H9 (cell line): ENCODE measurements around the gene VASH1. TPM values are rescaled to one million over a fixed set of nuclear protein-coding genes. Genes with fewer than 3 reads are reported as not detected.
A peak's percentile ranks its signal among the peaks of the same experiment; 100 is the strongest.

Source experiments
- DNase-seq: peaks from one replicate; pipeline ENCODE4 v3.0.0-alpha.2; 2017
- H2AFZ ChIP-seq: one replicate; pipeline ENCODE4 v1.6.1; 2013; ENCODE audit warnings: mild to moderate bottlenecking, low read length, control low read depth, moderate library complexity
- H2AK5ac ChIP-seq: 2 replicates; pipeline ENCODE4 v1.6.1; 2013; ENCODE audit warnings: low read length, control low read depth, mixed read lengths; ENCODE audit not compliant: insufficient read length
- H2BK120ac ChIP-seq: one replicate; pipeline ENCODE4 v1.6.1; 2013; ENCODE audit warnings: low read depth, mild to moderate bottlenecking, low read length, control low read depth, inconsistent platforms; ENCODE audit not compliant: poor library complexity, severe bottlenecking
- H2BK12ac ChIP-seq: 2 replicates; pipeline ENCODE4 v1.6.1; 2013; ENCODE audit warnings: low read length, control low read depth, mixed read lengths, low read depth; ENCODE audit not compliant: insufficient read length
- H2BK15ac ChIP-seq: 2 replicates; pipeline ENCODE4 v1.6.1; 2013; ENCODE audit warnings: low read depth, low read length, control low read depth
- H2BK20ac ChIP-seq: one replicate; pipeline ENCODE4 v1.6.1; 2013; ENCODE audit warnings: low read depth, mild to moderate bottlenecking, low read length, control low read depth, inconsistent platforms; ENCODE audit not compliant: poor library complexity, severe bottlenecking
- H2BK5ac ChIP-seq: 2 replicates; pipeline ENCODE4 v1.6.1; 2013; ENCODE audit warnings: low read length, control low read depth, mixed read lengths; ENCODE audit not compliant: insufficient read length
- H3K14ac ChIP-seq: 2 replicates; pipeline ENCODE4 v1.6.1; 2013; ENCODE audit warnings: low read length, control low read depth; ENCODE audit not compliant: insufficient read depth
- H3K18ac ChIP-seq: 2 replicates; pipeline ENCODE4 v1.6.1; 2013; ENCODE audit warnings: low read depth, mild to moderate bottlenecking, mixed read lengths, low read length, control low read depth; ENCODE audit not compliant: insufficient read length
- H3K23ac ChIP-seq: 2 replicates; pipeline ENCODE4 v1.6.1; 2013; ENCODE audit warnings: low read length, control low read depth, mixed read lengths, low read depth; ENCODE audit not compliant: insufficient read length
- H3K23me2 ChIP-seq: 2 replicates; pipeline ENCODE4 v1.6.1; 2013; ENCODE audit warnings: low read depth, mild to moderate bottlenecking, mixed read lengths, low read length, control low read depth; ENCODE audit not compliant: insufficient read length, poor library complexity, severe bottlenecking
- H3K27ac ChIP-seq: 2 replicates; pipeline ENCODE4 v1.5.1; 2013; ENCODE audit warnings: low read length, control low read depth, mixed read lengths, low read depth; ENCODE audit not compliant: insufficient read length
- H3K27me3 ChIP-seq: 2 replicates; pipeline ENCODE4 v1.6.1; 2013; ENCODE audit warnings: low read length, control low read depth, inconsistent platforms; ENCODE audit not compliant: insufficient read depth
- H3K4ac ChIP-seq: 2 replicates; pipeline ENCODE4 v1.6.1; 2013; ENCODE audit warnings: low read depth, mild to moderate bottlenecking, control low read depth, inconsistent platforms, low read length, moderate library complexity
- H3K4me1 ChIP-seq: 2 replicates; pipeline ENCODE4 v1.6.1; 2013; ENCODE audit warnings: low read length, control low read depth, inconsistent platforms; ENCODE audit not compliant: insufficient read depth
- H3K4me2 ChIP-seq: 2 replicates; pipeline ENCODE4 v1.6.1; 2013; ENCODE audit warnings: low read length, control low read depth, mixed read lengths; ENCODE audit not compliant: insufficient read length, insufficient read depth
- H3K56ac ChIP-seq: 2 replicates; pipeline ENCODE4 v1.6.1; 2013; ENCODE audit warnings: low read depth, mild to moderate bottlenecking, mixed read lengths, low read length, control low read depth; ENCODE audit not compliant: insufficient read length
- H3K79me1 ChIP-seq: 2 replicates; pipeline ENCODE4 v1.6.1; 2013; ENCODE audit warnings: low read depth, mild to moderate bottlenecking, moderate library complexity, low read length, control low read depth, inconsistent platforms; ENCODE audit not compliant: insufficient read depth, poor library complexity, severe bottlenecking
- H3K79me2 ChIP-seq: 2 replicates; pipeline ENCODE4 v1.6.1; 2013; ENCODE audit warnings: low read length, control low read depth, inconsistent platforms; ENCODE audit not compliant: insufficient read depth
- H3K9ac ChIP-seq: 2 replicates; pipeline ENCODE4 v1.6.1; 2013; ENCODE audit warnings: low read length, control low read depth, mixed read lengths; ENCODE audit not compliant: insufficient read length; ENCODE audit errors: extremely low read depth
- H3K9me3 ChIP-seq: one replicate; pipeline ENCODE4 v1.6.1; 2013; ENCODE audit warnings: low read depth, low read length, inconsistent platforms; ENCODE audit not compliant: control insufficient read depth
- H3T11ph ChIP-seq: one replicate; pipeline ENCODE4 v1.6.1; 2013; ENCODE audit warnings: mild to moderate bottlenecking, low read length, control low read depth, inconsistent platforms
- H4K20me1 ChIP-seq: one replicate; pipeline ENCODE4 v1.6.1; 2013; ENCODE audit not compliant: control insufficient read depth, insufficient read length, insufficient read depth
- H4K5ac ChIP-seq: 2 replicates; pipeline ENCODE4 v1.6.1; 2013; ENCODE audit warnings: low read depth, mild to moderate bottlenecking, mixed read lengths, low read length, control low read depth; ENCODE audit not compliant: insufficient read length
- H4K8ac ChIP-seq: replicated peaks from 2 replicates; pipeline ENCODE4 v1.6.1; 2013; ENCODE audit warnings: low read length, control low read depth, mixed read lengths, low read depth; ENCODE audit not compliant: insufficient read length
- H4K91ac ChIP-seq: 2 replicates; pipeline ENCODE4 v1.6.1; 2013; ENCODE audit warnings: low read depth, mild to moderate bottlenecking, moderate library complexity, mixed read lengths, low read length, control low read depth; ENCODE audit not compliant: insufficient read length
- H3K27ac Mint-ChIP-seq, 3 experiments: 2 replicates in 2 of 3; 3 replicates in 1 of 3; pipeline ENCODE4 v1.8.0; 2020 to 2021; ENCODE audit warnings: mixed read lengths in 3 of 3, mild to moderate bottlenecking in 1 of 3, moderate library complexity in 1 of 3
- H3K27me3 Mint-ChIP-seq: 2 replicates; pipeline ENCODE4 v1.8.0; 2021; ENCODE audit warnings: low read depth, mild to moderate bottlenecking, moderate library complexity, mixed read lengths
- H3K36me3 Mint-ChIP-seq, 3 experiments: 2 replicates in 2 of 3; 3 replicates in 1 of 3; pipeline ENCODE4 v1.8.0; 2020 to 2021; ENCODE audit warnings: low read depth in 3 of 3, mixed read lengths in 3 of 3; ENCODE audit not compliant: insufficient read depth in 1 of 3
- H3K4me1 Mint-ChIP-seq, 2 experiments: 2 replicates each; pipeline ENCODE4 v1.8.0; 2020; ENCODE audit warnings: mixed read lengths in 2 of 2
- H3K4me3 Mint-ChIP-seq, 2 experiments: 2 replicates in 1 of 2; 3 replicates in 1 of 2; pipeline ENCODE4 v1.8.0; 2020 to 2021; ENCODE audit warnings: mild to moderate bottlenecking in 2 of 2, mixed read lengths in 2 of 2, moderate library complexity in 1 of 2
- H3K9me3 Mint-ChIP-seq, 2 experiments: 2 replicates in 1 of 2; 3 replicates in 1 of 2; pipeline ENCODE4 v1.8.0; 2020; ENCODE audit warnings: mild to moderate bottlenecking in 2 of 2, mixed read lengths in 2 of 2, moderate library complexity in 1 of 2
- CTCF ChIP-seq: fragments of 200-600 bp; sonication (generic); conservative IDR thresholded peaks from 3 replicates; pipeline ENCODE4 v1.8.0; 2021; ENCODE audit warnings: antibody characterized with exemption, mild to moderate bottlenecking
- WGBS: extraction: QIAGEN DNeasy Blood & Tissue Kit; methylation state at CpG from one replicate; pipeline ENCODE4 v1.1.7; 2013; ENCODE audit warnings: missing lambda C conversion rate, low lambda C conversion rate, mixed read lengths; ENCODE audit not compliant: insufficient read length; ENCODE audit errors: extremely low coverage; 5-methylcytosine and 5-hydroxymethylcytosine counted together
- total RNA-seq: library from RNA; stranded (reverse); gene quantifications from 2 replicates; pipeline ENCODE4 v1.2.1, GENCODE V29; 2021

VASH1 gene
- total RNA-seq, 1 experiment from 2014 or later, result 5.8 TPM

GRCh38 chr14:76778546-76779215 lies 17.4 kb downstream of the VASH1 start:
- H3K4me1 ChIP-seq, result no peaks in the 10 kb centered on the region
- H4K91ac ChIP-seq, result no peak overlapping the region
- H2AFZ ChIP-seq, result no peak overlapping the region
- H3K36me3 Mint-ChIP-seq, result peaks cover 10 to 23% (median 15%) of the 10 kb centered on the region in 3 experiments; a peak in 6 of 7 replicates
- H3K18ac ChIP-seq, result no peak overlapping the region
- H4K20me1 ChIP-seq, result no peaks in the 10 kb centered on the region
- H3K27ac Mint-ChIP-seq, result no peak overlapping the region
- H2BK120ac ChIP-seq, result no peak overlapping the region
- H3K9ac ChIP-seq, result no peak overlapping the region
- no peaks in the 10 kb centered on the region for H3K79me2 ChIP-seq
- WGBS, result no CpG with 5 or more reads among the region's 16 CpGs
- peak; percentile 22 for DNase-seq
- no peaks in the 10 kb centered on the region for H3K23me2 ChIP-seq
- no peak overlapping the region for H3K27ac ChIP-seq
- no peak for TF ChIP-seq CTCF
- H3K4me2 ChIP-seq, result no peak overlapping the region
- no peaks in the 10 kb centered on the region for H3K79me1 ChIP-seq
- H2AK5ac ChIP-seq, result no peak overlapping the region
- no peaks in the 10 kb centered on the region for H3K9me3 ChIP-seq
- H4K8ac ChIP-seq, result no peak overlapping the region
- no peak overlapping the region for H2BK15ac ChIP-seq
- H3K4me1 Mint-ChIP-seq, result peaks cover 13 to 20% of the 10 kb centered on the region in 2 experiments
- no peak overlapping the region for H2BK12ac ChIP-seq
- H3K14ac ChIP-seq, result no peak overlapping the region; the same call in 1 of the 2 replicates
- H3K27me3 Mint-ChIP-seq, result peaks cover 3% of the 10 kb centered on the region
- no peak overlapping the region for H2BK20ac ChIP-seq
- no peak overlapping the region for H3K4me3 Mint-ChIP-seq
- no peaks in the 10 kb centered on the region for H3K27me3 ChIP-seq
- H2BK5ac ChIP-seq, result no peak overlapping the region
- no peak overlapping the region for H3K4ac ChIP-seq
- H4K5ac ChIP-seq, result no peak overlapping the region
- no peak overlapping the region for H3T11ph ChIP-seq
- no peak overlapping the region for H3K23ac ChIP-seq
- H3K56ac ChIP-seq, result no peak overlapping the region
- no peaks in the 10 kb centered on the region for H3K9me3 Mint-ChIP-seq
